ENCODE data around the gene TTC28.

The TTC28 gene

DNA sequence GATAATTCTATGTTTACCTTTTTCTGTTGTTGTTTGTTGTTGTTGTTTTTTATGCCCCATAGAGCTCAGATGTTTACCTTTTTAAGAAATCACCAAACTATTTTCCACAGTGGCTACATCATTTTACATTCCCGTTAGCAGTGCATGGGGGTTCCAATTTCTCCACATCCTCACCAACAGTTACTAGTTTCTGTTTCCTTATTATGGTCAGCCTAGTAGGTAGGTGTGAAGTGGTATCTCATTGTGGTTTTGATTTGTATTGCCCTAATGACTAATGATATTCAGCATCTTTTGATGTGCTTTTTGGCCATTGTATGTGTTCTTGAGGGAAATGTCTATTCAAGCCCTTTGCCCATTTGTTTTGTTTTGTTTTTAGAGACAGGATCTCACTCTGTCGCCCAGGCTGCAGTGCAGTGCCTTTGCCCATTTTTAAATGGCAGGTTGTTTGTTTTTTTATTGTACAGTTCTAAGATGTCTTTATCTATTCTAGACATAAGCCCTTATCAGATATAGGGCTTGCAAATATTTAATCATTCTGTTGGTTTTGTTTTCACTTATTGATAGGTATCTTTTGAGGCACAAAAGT is 34.5 kb upstream of the TTC28 start:
- DNase-seq: no peak
- Histone ChIP-seq H3K36me3 (replicated peaks) (peaks cover 2% of the 10 kb centered on the region), H3K27ac (no peak overlapping the region), H3K27me3 (replicated peaks) (no peaks in the 10 kb centered on the region), H3K4me3 (ENCODE audit: low read depth, low read length) (no peak overlapping the region)
- in situ Hi-C loops (cut with HindIII; ENCODE audit: low pct_ligation_motif_present, low sequenced_read_pairs): no loop called here
- TF ChIP-seq, protein P1, sequence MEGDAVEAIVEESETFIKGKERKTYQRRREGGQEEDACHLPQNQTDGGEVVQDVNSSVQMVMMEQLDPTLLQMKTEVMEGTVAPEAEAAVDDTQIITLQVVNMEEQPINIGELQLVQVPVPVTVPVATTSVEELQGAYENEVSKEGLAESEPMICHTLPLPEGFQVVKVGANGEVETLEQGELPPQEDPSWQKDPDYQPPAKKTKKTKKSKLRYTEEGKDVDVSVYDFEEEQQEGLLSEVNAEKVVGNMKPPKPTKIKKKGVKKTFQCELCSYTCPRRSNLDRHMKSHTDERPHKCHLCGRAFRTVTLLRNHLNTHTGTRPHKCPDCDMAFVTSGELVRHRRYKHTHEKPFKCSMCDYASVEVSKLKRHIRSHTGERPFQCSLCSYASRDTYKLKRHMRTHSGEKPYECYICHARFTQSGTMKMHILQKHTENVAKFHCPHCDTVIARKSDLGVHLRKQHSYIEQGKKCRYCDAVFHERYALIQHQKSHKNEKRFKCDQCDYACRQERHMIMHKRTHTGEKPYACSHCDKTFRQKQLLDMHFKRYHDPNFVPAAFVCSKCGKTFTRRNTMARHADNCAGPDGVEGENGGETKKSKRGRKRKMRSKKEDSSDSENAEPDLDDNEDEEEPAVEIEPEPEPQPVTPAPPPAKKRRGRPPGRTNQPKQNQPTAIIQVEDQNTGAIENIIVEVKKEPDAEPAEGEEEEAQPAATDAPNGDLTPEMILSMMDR (IDR thresholded peaks at IDR 0.05; ENCODE audit: low read depth, low read length, missing control alignments): no peak

DNA sequence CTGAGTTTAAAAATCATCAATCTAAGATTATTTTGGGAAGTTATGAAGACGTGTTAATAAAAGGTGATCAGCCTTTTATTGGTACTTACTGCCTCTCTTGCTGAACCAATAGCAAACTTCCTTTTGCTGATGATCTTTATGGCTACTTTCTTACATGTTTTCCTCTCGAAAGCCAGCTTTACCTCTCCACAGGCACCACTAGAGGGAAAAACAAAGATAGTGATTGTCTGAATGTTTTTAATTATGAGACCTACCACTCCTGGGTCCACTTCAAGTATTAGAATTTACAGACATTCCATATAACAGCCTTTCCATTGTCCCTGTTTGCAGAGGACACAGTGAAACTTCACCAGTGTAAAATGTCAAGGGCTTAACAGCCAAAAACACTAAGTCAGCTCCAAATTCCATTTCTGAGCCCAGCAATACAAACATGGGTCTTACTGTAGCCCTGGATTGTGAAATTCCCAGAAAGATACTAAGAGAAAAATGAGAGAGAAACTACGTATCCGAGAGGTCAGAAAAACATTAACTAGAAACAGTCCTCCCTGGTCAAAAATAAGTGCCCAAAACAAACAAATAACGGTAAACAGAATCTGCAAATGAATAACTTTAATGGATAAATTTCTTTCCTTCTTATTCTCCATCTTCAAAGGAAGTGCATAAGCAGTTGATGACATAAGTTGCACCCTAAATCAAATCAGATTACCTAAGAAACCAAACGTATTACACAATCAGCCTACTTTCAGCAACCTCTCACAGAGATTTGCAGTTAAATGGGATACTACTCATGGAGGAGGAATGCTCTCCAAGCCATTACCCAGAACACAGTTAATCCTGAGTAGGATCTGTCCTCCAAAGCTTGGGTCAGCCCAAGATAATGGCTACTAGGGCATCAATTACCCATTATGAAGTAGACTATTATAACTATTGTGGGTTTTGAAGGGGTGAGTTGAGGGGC is 32.5 kb upstream of the TTC28 start:
- Histone ChIP-seq H3K27ac (peak overlapping the region; percentile 58), H3K27me3 (replicated peaks) (no peaks in the 10 kb centered on the region), H3K4me3 (ENCODE audit: low read depth, low read length) (no peak overlapping the region), H3K36me3 (replicated peaks) (no peaks in the 10 kb centered on the region)
- in situ Hi-C loops (cut with HindIII; ENCODE audit: low pct_ligation_motif_present, low sequenced_read_pairs): no loop called here
- TF ChIP-seq, protein P1 (IDR thresholded peaks at IDR 0.05; ENCODE audit: low read depth, low read length, missing control alignments): peak; percentile 29
- peak; percentile 81 for DNase-seq

DNA sequence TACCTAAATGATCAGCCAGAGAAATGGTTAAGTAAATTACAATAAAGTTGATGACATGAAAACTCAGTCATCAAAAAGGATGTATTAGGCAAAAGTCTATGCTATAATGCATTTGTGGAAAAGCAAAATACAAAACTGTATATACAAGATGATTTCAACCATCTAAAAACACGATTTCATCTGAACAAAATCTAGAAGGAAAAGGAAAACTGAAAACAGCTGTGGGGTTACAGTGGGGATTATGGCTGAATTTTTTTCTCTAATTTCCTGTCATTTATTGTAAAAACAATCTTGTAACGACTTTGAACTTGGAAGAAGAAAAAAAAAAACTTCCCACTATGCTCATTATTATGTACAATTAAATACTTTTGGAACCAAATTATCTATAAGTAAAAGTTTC is 31.7 kb upstream of the TTC28 start:
- in situ Hi-C loops (cut with HindIII; ENCODE audit: low pct_ligation_motif_present, low sequenced_read_pairs): no loop called here
- no peak overlapping the region for H3K4me3 ChIP-seq (ENCODE audit: low read depth, low read length)
- TF ChIP-seq, protein P1 (IDR thresholded peaks at IDR 0.05; ENCODE audit: low read depth, low read length, missing control alignments): no peak
- no peaks in the 10 kb centered on the region for H3K36me3 ChIP-seq (replicated peaks)
- no peaks in the 10 kb centered on the region for H3K27me3 ChIP-seq (replicated peaks)
- no peak for DNase-seq
- peak overlapping the region; percentile 58 for H3K27ac ChIP-seq

DNA sequence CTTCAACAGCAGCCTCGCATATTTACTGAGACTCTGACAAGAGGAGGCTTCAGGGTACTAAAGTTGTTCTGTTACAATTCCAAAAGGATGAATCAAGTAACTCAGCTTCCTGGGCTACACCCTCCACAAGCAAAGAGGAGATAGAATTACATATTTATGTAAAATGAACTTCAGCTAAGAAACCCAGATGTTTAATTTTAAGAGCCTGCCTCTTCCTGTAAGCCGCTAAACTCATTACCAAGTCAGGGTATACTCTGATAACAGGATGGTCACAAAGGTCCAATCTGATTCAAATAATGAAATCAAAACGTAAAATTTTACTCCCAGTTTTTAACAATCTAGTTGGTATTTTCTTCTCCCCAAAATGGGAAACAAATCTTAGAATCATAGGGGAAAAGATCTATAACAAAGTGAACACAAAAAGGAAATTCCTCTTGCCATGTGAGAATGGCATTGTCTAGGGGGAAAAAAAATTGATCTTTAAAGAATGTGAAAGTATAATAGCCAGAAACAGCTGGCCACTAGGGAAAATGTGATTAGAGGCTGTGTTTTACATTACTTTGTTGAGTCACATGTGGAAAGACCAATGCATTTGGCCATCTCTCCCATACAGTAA is 31.0 kb upstream of the TTC28 start:
- H3K27me3 ChIP-seq (replicated peaks): no peaks in the 10 kb centered on the region
- H3K4me3 ChIP-seq (ENCODE audit: low read depth, low read length): no peak overlapping the region
- TF ChIP-seq, protein P1 (IDR thresholded peaks at IDR 0.05; ENCODE audit: low read depth, low read length, missing control alignments): no peak
- H3K36me3 ChIP-seq (replicated peaks): no peaks in the 10 kb centered on the region
- in situ Hi-C loops (cut with HindIII; ENCODE audit: low pct_ligation_motif_present, low sequenced_read_pairs): no loop called here
- peak overlapping the region; percentile 58 for H3K27ac ChIP-seq
- peak; percentile 73 for DNase-seq

DNA sequence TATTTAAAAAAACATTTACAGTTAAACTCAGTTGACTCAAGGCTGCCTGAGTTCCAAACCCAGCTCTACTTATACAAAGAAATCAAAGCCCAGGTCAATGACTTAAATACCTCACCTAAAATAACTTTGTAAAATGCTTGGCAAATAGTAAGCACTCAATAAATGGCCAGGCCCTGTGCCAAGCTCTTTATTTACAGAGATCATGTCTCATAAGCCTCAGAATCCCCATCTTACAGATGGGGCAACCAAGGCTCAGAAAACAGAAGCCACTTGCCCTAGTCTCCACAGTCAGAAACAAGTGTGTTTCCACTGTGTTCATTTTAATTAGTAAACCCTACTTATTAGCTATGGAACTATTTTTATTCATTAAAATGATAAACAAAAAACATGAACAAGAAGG is 30.5 kb upstream of the TTC28 start:
- DNase-seq: no peak
- Histone ChIP-seq H3K27ac (peak overlapping the region; percentile 58), H3K27me3 (replicated peaks) (no peaks in the 10 kb centered on the region), H3K4me3 (ENCODE audit: low read depth, low read length) (no peak overlapping the region), H3K36me3 (replicated peaks) (no peaks in the 10 kb centered on the region)
- TF ChIP-seq, protein P1 (IDR thresholded peaks at IDR 0.05; ENCODE audit: low read depth, low read length, missing control alignments): no peak
- in situ Hi-C loops (cut with HindIII; ENCODE audit: low pct_ligation_motif_present, low sequenced_read_pairs): no loop called here

All from brain microvascular endothelial cell (primary cell).